OCI-LY3 (cell line): Measurements from ENCODE around the gene RAVER1.

Source experiments
- H2AFZ ChIP-seq: fragments of 200-600, 300-600 bp; shearing (Covaris generic); 2 replicates; pipeline ENCODE4 v1.6.0; 2014; ENCODE audit warnings: antibody characterized with exemption, low read depth, low read length
- H3K27ac ChIP-seq: fragments of 200-600, 300-600 bp; sonication (generic); 2 replicates; pipeline ENCODE4 v1.5.1; 2014; ENCODE audit warnings: mild to moderate bottlenecking, low read length, moderate library complexity, mixed read lengths
- H3K27me3 ChIP-seq: fragments of 200-600, 300-600 bp; sonication (generic); 2 replicates; pipeline ENCODE4 v1.6.1; 2014; ENCODE audit warnings: low read depth, low read length, mixed read lengths
- H3K36me3 ChIP-seq: fragments of 200-600, 300-600 bp; sonication (generic); replicated peaks from 2 replicates; pipeline ENCODE3; 2014; ENCODE audit warnings: low read depth, low read length, mixed read lengths
- H3K4me1 ChIP-seq: fragments of 300-600, 200-600 bp; sonication (generic); 2 replicates; pipeline ENCODE4 v1.6.1; 2014; ENCODE audit warnings: low read length, mixed read lengths
- H3K4me2 ChIP-seq: fragments of 200-600, 300-600 bp; sonication (generic); 2 replicates; pipeline ENCODE4 v1.6.1; 2014; ENCODE audit warnings: low read length, mixed read lengths
- H3K4me3 ChIP-seq: fragments of 300-600, 200-600 bp; sonication (generic); 2 replicates; pipeline ENCODE4 v1.5.1; 2014; ENCODE audit warnings: antibody characterized with exemption, mild to moderate bottlenecking, low read length, moderate library complexity
- H3K79me2 ChIP-seq: fragments of 300-600, 200-600 bp; shearing (Covaris generic); 2 replicates; pipeline ENCODE4 v1.6.1; 2014; ENCODE audit warnings: mild to moderate bottlenecking, low read length, mixed read lengths
- H3K9ac ChIP-seq: fragments of 300-600, 200-600 bp; shearing (Covaris generic); 2 replicates; pipeline ENCODE4 v1.6.0; 2014; ENCODE audit warnings: mild to moderate bottlenecking, low read length, moderate library complexity
- H3K9me3 ChIP-seq: fragments of 200-600, 300-600 bp; shearing (Covaris generic); 2 replicates; pipeline ENCODE4 v1.6.1; 2014; ENCODE audit warnings: low read length, mixed read lengths; ENCODE audit not compliant: insufficient read depth
- H4K20me1 ChIP-seq: fragments of 200-600, 300-600 bp; sonication (generic); 2 replicates; pipeline ENCODE4 v1.6.1; 2016; ENCODE audit warnings: low read length, mixed read lengths; ENCODE audit not compliant: insufficient read depth
- EZH2phosphoT487 ChIP-seq: fragments of 200-600 bp; shearing (Covaris generic); IDR thresholded peaks from 2 replicates; pipeline ENCODE4 v1.6.1; 2018; ENCODE audit warnings: antibody characterized with exemption, mixed run types, low read depth
- TF ChIP-seq, protein P1 (sequence below): fragments of 200-600, 300-600 bp; sonication (generic); IDR thresholded peaks from 2 replicates; pipeline ENCODE4 v1.5.1; 2014; ENCODE audit warnings: antibody characterized with exemption, low read length, low read depth

RAVER1 gene

DNA sequence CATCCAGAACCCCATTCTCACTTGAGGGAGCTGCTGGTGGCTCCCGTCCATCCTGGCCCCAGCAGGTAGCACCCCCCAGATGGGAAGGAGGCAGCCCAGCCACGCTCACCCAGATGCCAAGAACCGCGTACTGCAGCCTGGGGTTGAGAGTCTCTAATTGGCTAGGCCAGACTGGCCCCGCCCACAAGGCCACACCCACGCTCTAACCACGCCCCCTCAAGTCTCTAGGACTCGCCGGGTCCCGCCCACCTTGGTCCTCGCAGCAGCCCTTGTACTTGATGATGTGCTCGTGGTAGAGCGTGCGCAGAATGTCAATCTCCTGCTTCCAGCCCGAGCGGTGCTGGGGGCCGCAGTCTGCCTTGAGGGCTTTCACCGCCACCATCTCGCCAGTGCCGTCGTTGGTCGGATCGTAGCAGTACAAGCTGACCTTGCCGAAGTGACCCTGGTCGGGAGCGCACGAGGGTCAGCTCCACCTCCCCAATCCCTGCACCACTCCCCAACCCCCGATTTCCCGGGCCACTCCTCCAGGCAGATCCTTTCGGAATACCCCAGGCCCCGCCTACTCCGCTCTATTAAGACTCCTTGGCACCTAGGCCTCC lies 20.6 kb upstream of the RAVER1 start:
- TF ChIP-seq, protein P1, sequence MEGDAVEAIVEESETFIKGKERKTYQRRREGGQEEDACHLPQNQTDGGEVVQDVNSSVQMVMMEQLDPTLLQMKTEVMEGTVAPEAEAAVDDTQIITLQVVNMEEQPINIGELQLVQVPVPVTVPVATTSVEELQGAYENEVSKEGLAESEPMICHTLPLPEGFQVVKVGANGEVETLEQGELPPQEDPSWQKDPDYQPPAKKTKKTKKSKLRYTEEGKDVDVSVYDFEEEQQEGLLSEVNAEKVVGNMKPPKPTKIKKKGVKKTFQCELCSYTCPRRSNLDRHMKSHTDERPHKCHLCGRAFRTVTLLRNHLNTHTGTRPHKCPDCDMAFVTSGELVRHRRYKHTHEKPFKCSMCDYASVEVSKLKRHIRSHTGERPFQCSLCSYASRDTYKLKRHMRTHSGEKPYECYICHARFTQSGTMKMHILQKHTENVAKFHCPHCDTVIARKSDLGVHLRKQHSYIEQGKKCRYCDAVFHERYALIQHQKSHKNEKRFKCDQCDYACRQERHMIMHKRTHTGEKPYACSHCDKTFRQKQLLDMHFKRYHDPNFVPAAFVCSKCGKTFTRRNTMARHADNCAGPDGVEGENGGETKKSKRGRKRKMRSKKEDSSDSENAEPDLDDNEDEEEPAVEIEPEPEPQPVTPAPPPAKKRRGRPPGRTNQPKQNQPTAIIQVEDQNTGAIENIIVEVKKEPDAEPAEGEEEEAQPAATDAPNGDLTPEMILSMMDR = no peak
- TF ChIP-seq EZH2phosphoT487 = no peak
- no peak overlapping the region for H3K9ac ChIP-seq
- no peak overlapping the region for H3K4me3 ChIP-seq
- no peaks in the 10 kb centered on the region for H3K79me2 ChIP-seq
- no peaks in the 10 kb centered on the region for H3K9me3 ChIP-seq
- no peaks in the 10 kb centered on the region for H3K27me3 ChIP-seq
- no peak overlapping the region for H2AFZ ChIP-seq
- H4K20me1 ChIP-seq = no peaks in the 10 kb centered on the region
- H3K4me2 ChIP-seq = no peak overlapping the region
- H3K27ac ChIP-seq = no peak overlapping the region
- peaks cover 60% of the 10 kb centered on the region for H3K36me3 ChIP-seq
- no peaks in the 10 kb centered on the region for H3K4me1 ChIP-seq

DNA sequence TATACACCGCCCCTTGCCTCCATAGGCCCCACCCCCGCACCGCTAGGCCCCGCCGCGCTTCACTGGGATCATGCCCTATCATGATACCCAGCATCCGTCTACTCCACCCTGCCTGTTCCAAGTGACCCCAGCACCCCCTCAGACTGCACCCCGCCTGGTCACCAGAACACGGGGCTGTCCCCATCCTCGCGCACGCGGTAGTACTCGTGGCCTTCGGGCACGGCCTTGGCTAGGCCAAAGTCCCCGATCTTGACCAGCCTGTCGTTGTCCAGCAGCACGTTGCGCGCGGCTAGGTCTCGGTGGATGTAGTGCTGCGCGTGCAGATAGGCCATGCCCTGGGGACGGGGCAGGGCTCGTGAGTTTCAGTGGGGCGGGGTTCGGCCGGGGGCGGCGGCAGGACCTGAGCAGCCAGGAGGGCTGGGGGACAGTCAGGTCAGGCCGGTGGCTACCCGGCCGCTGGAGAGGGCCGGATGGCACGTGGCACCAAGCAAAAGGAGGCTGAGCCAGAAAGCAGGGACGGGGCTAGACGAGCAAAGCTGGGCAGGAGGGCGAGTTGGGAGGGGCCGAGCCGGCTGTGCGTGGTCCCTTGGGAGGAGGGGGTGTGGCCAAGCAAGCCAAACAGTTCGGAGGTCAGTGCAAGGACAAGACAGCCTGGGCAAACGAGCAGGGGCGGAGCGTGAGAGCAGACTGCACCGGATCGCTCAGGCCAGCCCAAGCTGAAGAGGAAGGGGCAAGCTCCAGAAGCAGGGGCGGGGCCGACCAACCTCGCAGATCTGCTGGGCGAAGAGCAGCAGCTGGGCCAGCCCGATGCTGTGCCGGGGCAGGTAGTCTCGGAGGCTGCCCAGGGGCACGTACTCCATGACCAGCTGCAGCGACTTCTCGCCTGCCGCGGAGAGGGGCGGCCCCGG lies 19.7 kb upstream of the RAVER1 start:
- Histone ChIP-seq H3K9me3 (no peaks in the 10 kb centered on the region), H3K27me3 (no peaks in the 10 kb centered on the region), H3K9ac (no peak overlapping the region), H3K27ac (no peak overlapping the region), H3K4me1 (no peaks in the 10 kb centered on the region), H2AFZ (no peak overlapping the region), H3K4me2 (no peak overlapping the region), H3K4me3 (no peak overlapping the region), H3K36me3 (peaks cover 57% of the 10 kb centered on the region), H3K79me2 (no peaks in the 10 kb centered on the region), H4K20me1 (no peaks in the 10 kb centered on the region)
- no peak for TF ChIP-seq EZH2phosphoT487

DNA sequence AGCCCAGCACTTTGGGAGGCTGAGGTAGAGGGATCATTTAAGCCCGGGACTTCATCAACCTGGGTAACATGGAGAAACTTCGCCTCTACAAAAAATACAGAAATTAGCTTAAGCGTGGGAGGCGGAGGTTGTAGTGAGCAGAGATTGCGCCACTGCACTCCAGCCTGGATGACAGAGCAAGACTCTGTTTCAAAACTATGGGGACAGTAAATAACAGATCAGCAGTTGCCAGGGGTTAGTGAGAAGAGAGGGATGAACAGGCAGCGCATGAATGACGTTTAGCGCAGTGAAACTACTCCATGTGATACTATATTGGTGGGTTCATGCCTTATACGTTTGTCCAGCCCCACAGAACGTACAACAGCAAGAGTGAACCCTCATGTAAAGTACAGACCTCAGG lies 13.2 kb upstream of the RAVER1 start:
- no peak overlapping the region for H2AFZ ChIP-seq
- no peaks in the 10 kb centered on the region for H3K79me2 ChIP-seq
- H3K9me3 ChIP-seq = no peaks in the 10 kb centered on the region
- H3K36me3 ChIP-seq = peaks cover 9% of the 10 kb centered on the region
- H3K9ac ChIP-seq = no peak overlapping the region
- H3K27ac ChIP-seq = no peak overlapping the region
- H3K4me2 ChIP-seq = no peak overlapping the region
- H3K27me3 ChIP-seq = no peaks in the 10 kb centered on the region
- no peaks in the 10 kb centered on the region for H3K4me1 ChIP-seq
- H3K4me3 ChIP-seq = no peak overlapping the region
- TF ChIP-seq, protein P1 = no peak
- no peak for TF ChIP-seq EZH2phosphoT487
- no peaks in the 10 kb centered on the region for H4K20me1 ChIP-seq

DNA sequence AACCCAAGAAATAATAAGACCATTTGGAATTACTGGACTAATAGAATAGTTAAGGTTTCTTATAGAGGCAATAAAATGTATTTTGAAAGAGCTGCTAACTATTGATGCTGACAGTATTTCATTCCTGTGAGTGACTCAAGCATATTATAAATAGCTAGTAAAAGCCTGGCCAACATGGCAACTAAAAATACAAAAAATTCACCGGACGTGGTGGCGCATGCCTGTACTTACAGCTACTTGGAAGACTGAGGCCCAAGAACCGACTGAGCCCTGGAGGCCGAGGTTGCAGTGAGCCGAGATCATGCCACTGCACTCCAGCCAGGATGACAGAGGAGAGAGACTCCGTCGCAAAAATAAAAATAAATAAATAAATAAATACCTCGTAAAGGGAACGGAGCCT lies 11.5 kb upstream of the RAVER1 start:
- peaks cover 5% of the 10 kb centered on the region for H3K4me1 ChIP-seq
- H4K20me1 ChIP-seq = no peaks in the 10 kb centered on the region
- no peak overlapping the region for H3K4me3 ChIP-seq
- no peak overlapping the region for H2AFZ ChIP-seq
- no peaks in the 10 kb centered on the region for H3K9me3 ChIP-seq
- H3K27me3 ChIP-seq = no peaks in the 10 kb centered on the region
- peaks cover under 1% of the 10 kb centered on the region for H3K36me3 ChIP-seq
- no peak overlapping the region for H3K4me2 ChIP-seq
- H3K27ac ChIP-seq = no peak overlapping the region
- no peak overlapping the region for H3K9ac ChIP-seq
- no peaks in the 10 kb centered on the region for H3K79me2 ChIP-seq
- TF ChIP-seq, protein P1 = no peak
- no peak for TF ChIP-seq EZH2phosphoT487
